B cell (primary cell): ENCODE results near the gene FSIP1. TPM values are rescaled to one million over a fixed set of nuclear protein-coding genes. Genes with fewer than 3 reads are reported as not detected.

Source experiments
- ATAC-seq: fragments of 200-7000 bp; cut with Tn5 transposase; one replicate; pipeline ENCODE4 v1.10.0; 2021; ENCODE audit warnings: low read depth, mild to moderate bottlenecking, moderate number of reproducible peaks, moderate library complexity
- CTCF ChIA-PET: fragments of 350-600 bp; sonication (Branson Sonifier 250); formaldehyde crosslinking; loops from one replicate; lab custom pipeline; 2021; ENCODE audit warnings: antibody characterized with exemption, inconsistent platforms; lab: Charles Lee
- POLR2A ChIA-PET: fragments of 350-600 bp; sonication (Branson Sonifier 250); formaldehyde crosslinking; loops from one replicate; lab custom pipeline; 2021; ENCODE audit warnings: antibody characterized with exemption; lab: Charles Lee
- DNase-seq: peaks from one replicate; pipeline ENCODE4 v3.0.0; 2013
- H2AFZ ChIP-seq: 2 replicates; pipeline ENCODE4 v1.6.1; 2012; ENCODE audit warnings: mild to moderate bottlenecking, low read depth, low read length; ENCODE audit not compliant: insufficient read depth, poor library complexity, severe bottlenecking
- H3K27ac ChIP-seq, 2 donors: 1 replicate in 1 of 2; 2 replicates in 1 of 2; pipeline ENCODE4 v1.5.1; 2012 to 2013; ENCODE audit warnings: low read length in 2 of 2, mild to moderate bottlenecking in 2 of 2, moderate library complexity in 1 of 2
- H3K27me3 ChIP-seq, 4 experiments: fragments of 200-600 bp in 1 of 4; sonication (generic) in 1 of 4; replicated peaks in 1 of 4; 1 replicate in 2 of 4; 2 replicates in 2 of 4; pipeline versions ENCODE4 v1.6.1 to v1.7.0; 2013 to 2016; ENCODE audit warnings: low read length in 3 of 4, mild to moderate bottlenecking in 2 of 4, mixed read lengths in 1 of 4, moderate library complexity in 1 of 4; ENCODE audit not compliant: insufficient read depth in 4 of 4, control insufficient read depth in 3 of 4; ENCODE audit errors: control extremely low read depth in 1 of 4
- H3K36me3 ChIP-seq, 2 experiments: replicated peaks in 1 of 2; 1 replicate in 1 of 2; 2 replicates in 1 of 2; pipeline versions ENCODE4 v1.6.1 to v1.7.1; 2013; ENCODE audit warnings: low read length in 1 of 2; ENCODE audit not compliant: insufficient read depth in 2 of 2, control insufficient read depth in 1 of 2; ENCODE audit errors: control extremely low read depth in 1 of 2, extremely low read depth in 1 of 2
- H3K4me1 ChIP-seq, 2 donors: fragments of 200-600 bp in 1 of 2; sonication (generic) in 1 of 2; 1 replicate in 1 of 2; 2 replicates in 1 of 2; pipeline versions ENCODE4 v1.5.1 to v1.6.1; 2013 to 2017; ENCODE audit warnings: low read length in 2 of 2; ENCODE audit not compliant: control insufficient read depth in 2 of 2, insufficient read depth in 2 of 2
- H3K4me2 ChIP-seq: replicated peaks from 2 replicates; pipeline ENCODE3; 2012; ENCODE audit warnings: mild to moderate bottlenecking, low read depth, low read length; ENCODE audit not compliant: poor library complexity, severe bottlenecking
- H3K4me3 ChIP-seq, 5 experiments: fragments of 200-600 bp in 1 of 5; sonication (generic) in 1 of 5; 1 replicate in 3 of 5; 2 replicates in 2 of 5; pipeline versions ENCODE4 v1.5.1 to v1.7.0; 2011 to 2016; ENCODE audit warnings: low read length in 4 of 5, mild to moderate bottlenecking in 4 of 5, low read depth in 2 of 5, control low read depth in 1 of 5, moderate library complexity in 1 of 5; ENCODE audit not compliant: insufficient read depth in 1 of 5; ENCODE audit errors: control extremely low read depth in 1 of 5, extremely low read depth in 1 of 5
- H3K79me2 ChIP-seq: fragments of 200-600 bp; sonication (generic); one replicate; pipeline ENCODE4 v1.6.0; 2016; ENCODE audit warnings: low read length; ENCODE audit not compliant: control insufficient read depth, insufficient read depth
- H3K9ac ChIP-seq: fragments of 200-600 bp; sonication (generic); 2 replicates; pipeline ENCODE4 v1.6.1; 2017; ENCODE audit warnings: mild to moderate bottlenecking, low read length, moderate library complexity
- H3K9me3 ChIP-seq, 3 donors: one replicate each; pipeline versions ENCODE4 v1.6.1 to v1.7.1; 2013; ENCODE audit warnings: low read length in 2 of 3; ENCODE audit not compliant: control insufficient read depth in 2 of 3, insufficient read depth in 1 of 3; ENCODE audit errors: control extremely low read depth in 1 of 3
- H4K20me1 ChIP-seq: 2 replicates; pipeline ENCODE4 v1.6.0; 2012; ENCODE audit warnings: mild to moderate bottlenecking, low read length; ENCODE audit not compliant: insufficient read depth, control insufficient read depth, poor library complexity, severe bottlenecking
- H3K27ac Mint-ChIP-seq: one replicate; pipeline ENCODE4 v1.8.0; 2021; ENCODE audit warnings: mixed read lengths
- H3K27me3 Mint-ChIP-seq: one replicate; pipeline ENCODE4 v1.8.0; 2021; ENCODE audit warnings: mixed read lengths
- H3K4me1 Mint-ChIP-seq: one replicate; pipeline ENCODE4 v1.8.0; 2021; ENCODE audit warnings: mixed read lengths
- H3K4me3 Mint-ChIP-seq: one replicate; pipeline ENCODE4 v1.8.0; 2021; ENCODE audit warnings: mixed read lengths
- H3K9me3 Mint-ChIP-seq: one replicate; pipeline ENCODE4 v1.8.0; 2022; ENCODE audit warnings: mixed read lengths; ENCODE audit not compliant: insufficient read depth
- EZH2 ChIP-seq: IDR thresholded peaks from 2 replicates; pipeline ENCODE4 v1.6.1; 2012; ENCODE audit warnings: borderline replicate concordance, low read depth, mild to moderate bottlenecking, moderate library complexity, low read length; ENCODE audit not compliant: insufficient read depth, poor library complexity, severe bottlenecking
- WGBS: methylation state at CpG from one replicate; pipeline ENCODE4 v1.1.5; 2013; ENCODE audit warnings: missing lambda C conversion rate; ENCODE audit not compliant: insufficient coverage; 5-methylcytosine and 5-hydroxymethylcytosine counted together
- intact Hi-C: fragments of 100-400 bp; cut with micrococcal nuclease; formaldehyde crosslinking; loops from one replicate; pipeline ENCODE4 v1.10.0; 2022
- polyA plus RNA-seq: library from polyadenylated mRNA; depleted of rRNA; stranded (reverse); fragments of >200 nt; gene quantifications from 2 replicates; pipeline ENCODE4 v1.2.3, GENCODE V29; 2012
- total RNA-seq, 2 donors: library from RNA; stranded (reverse); fragments of 120-200 nt in 1 of 2; gene quantifications; 1 replicate in 1 of 2; 2 replicates in 1 of 2; pipeline versions ENCODE4 v1.2.3 to v1.2.4, GENCODE V29; 2013 to 2022
- TF ChIP-seq, protein P1 (sequence below): fragments of 200-600 bp; IDR thresholded peaks from one replicate; pipeline ENCODE4 v1.8.0; 2022; ENCODE audit warnings: antibody characterized with exemption, mild to moderate bottlenecking

FSIP1 gene
- total and polyA plus RNA-seq, 2 donors (not counting 1 experiment from before 2014, with no cell fraction given): 0.19 to 0.49 TPM

DNA sequence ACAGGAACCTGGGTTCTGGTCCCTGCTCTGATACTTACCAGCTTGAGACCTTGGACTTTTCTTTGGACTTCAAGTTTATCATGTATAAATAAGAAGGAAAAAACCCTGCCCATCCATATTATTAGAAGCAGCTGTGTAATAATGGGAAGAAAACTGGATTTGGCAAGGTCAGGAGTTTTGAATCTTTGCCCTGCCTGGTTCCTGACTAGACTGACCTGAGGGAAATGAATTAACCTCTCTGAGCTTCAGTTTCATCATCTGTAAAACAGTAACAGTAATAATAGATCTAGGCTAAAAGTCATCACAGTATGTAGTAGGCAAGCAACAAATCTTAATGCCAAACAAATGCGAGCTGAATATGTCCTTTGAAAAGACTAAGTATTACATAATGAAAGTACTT, 68.8 kb downstream of the FSIP1 start:
- POLR2A ChIA-PET: no interaction called here
- Histone ChIP-seq H3K9me3 (peaks cover 0 to 3% (median 0%) of the 10 kb centered on the region in 3 donors), H3K9ac (no peak overlapping the region), H3K4me3 (no peak overlapping the region), H3K79me2 (no peaks in the 10 kb centered on the region), H3K4me1 (no peaks in the 10 kb centered on the region), H2AFZ (no peak overlapping the region), H3K27me3 (no peaks in the 10 kb centered on the region), H3K36me3 (no peaks in the 10 kb centered on the region), H4K20me1 (no peaks in the 10 kb centered on the region), H3K27ac (no peak overlapping the region), H3K4me2 (no peak overlapping the region)
- DNase-seq (no peak), ATAC-seq (no peak)
- Mint-ChIP-seq H3K4me3 (no peak overlapping the region), H3K4me1 (no peaks in the 10 kb centered on the region), H3K27ac (no peak overlapping the region), H3K27me3 (no peaks in the 10 kb centered on the region), H3K9me3 (peaks cover 3% of the 10 kb centered on the region)
- TF ChIP-seq, protein P1, sequence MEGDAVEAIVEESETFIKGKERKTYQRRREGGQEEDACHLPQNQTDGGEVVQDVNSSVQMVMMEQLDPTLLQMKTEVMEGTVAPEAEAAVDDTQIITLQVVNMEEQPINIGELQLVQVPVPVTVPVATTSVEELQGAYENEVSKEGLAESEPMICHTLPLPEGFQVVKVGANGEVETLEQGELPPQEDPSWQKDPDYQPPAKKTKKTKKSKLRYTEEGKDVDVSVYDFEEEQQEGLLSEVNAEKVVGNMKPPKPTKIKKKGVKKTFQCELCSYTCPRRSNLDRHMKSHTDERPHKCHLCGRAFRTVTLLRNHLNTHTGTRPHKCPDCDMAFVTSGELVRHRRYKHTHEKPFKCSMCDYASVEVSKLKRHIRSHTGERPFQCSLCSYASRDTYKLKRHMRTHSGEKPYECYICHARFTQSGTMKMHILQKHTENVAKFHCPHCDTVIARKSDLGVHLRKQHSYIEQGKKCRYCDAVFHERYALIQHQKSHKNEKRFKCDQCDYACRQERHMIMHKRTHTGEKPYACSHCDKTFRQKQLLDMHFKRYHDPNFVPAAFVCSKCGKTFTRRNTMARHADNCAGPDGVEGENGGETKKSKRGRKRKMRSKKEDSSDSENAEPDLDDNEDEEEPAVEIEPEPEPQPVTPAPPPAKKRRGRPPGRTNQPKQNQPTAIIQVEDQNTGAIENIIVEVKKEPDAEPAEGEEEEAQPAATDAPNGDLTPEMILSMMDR: no peak
- no peak for TF ChIP-seq EZH2
- no CpG with 5 or more reads among the region's 1 CpG for WGBS
- CTCF ChIA-PET: no interaction called here
- intact Hi-C loops: no loop called here

GRCh38 chr15:39710681-39711080, 72.0 kb downstream of the FSIP1 start:
- Histone ChIP-seq H3K36me3 (no peaks in the 10 kb centered on the region), H3K79me2 (no peaks in the 10 kb centered on the region), H2AFZ (no peak overlapping the region), H3K27me3 (no peaks in the 10 kb centered on the region), H3K9me3 (peaks cover 0 to under 1% (median 0%) of the 10 kb centered on the region in 3 donors), H3K4me2 (no peak overlapping the region), H3K9ac (no peak overlapping the region), H3K4me1 (no peaks in the 10 kb centered on the region), H3K4me3 (no peak overlapping the region), H4K20me1 (no peaks in the 10 kb centered on the region), H3K27ac (no peak overlapping the region)
- no peak overlapping the region for H3K4me3 Mint-ChIP-seq
- CTCF ChIA-PET: no interaction called here
- intact Hi-C loops: no loop called here
- H3K4me1 Mint-ChIP-seq: no peaks in the 10 kb centered on the region
- ATAC-seq: no peak
- DNase-seq: no peak
- no peak overlapping the region for H3K27ac Mint-ChIP-seq
- WGBS: 100% methylated on average over 1 of the region's 2 CpGs
- no peaks in the 10 kb centered on the region for H3K27me3 Mint-ChIP-seq
- POLR2A ChIA-PET: no interaction called here
- TF ChIP-seq, protein P1: no peak
- TF ChIP-seq EZH2: no peak
- peaks cover 3% of the 10 kb centered on the region for H3K9me3 Mint-ChIP-seq
